Activated CD8-positive, alpha-beta memory T cell treated with anti-CD3 and anti-CD28 coated beads for 4 hours (primary cell): ENCODE data around the gene HDGFL2.

Source experiments
- DNase-seq, 2 donors: peaks; one replicate each; pipeline ENCODE4 v3.0.0-alpha.2; 2020; ENCODE audit warnings: low read depth in 2 of 2

The HDGFL2 gene

DNA sequence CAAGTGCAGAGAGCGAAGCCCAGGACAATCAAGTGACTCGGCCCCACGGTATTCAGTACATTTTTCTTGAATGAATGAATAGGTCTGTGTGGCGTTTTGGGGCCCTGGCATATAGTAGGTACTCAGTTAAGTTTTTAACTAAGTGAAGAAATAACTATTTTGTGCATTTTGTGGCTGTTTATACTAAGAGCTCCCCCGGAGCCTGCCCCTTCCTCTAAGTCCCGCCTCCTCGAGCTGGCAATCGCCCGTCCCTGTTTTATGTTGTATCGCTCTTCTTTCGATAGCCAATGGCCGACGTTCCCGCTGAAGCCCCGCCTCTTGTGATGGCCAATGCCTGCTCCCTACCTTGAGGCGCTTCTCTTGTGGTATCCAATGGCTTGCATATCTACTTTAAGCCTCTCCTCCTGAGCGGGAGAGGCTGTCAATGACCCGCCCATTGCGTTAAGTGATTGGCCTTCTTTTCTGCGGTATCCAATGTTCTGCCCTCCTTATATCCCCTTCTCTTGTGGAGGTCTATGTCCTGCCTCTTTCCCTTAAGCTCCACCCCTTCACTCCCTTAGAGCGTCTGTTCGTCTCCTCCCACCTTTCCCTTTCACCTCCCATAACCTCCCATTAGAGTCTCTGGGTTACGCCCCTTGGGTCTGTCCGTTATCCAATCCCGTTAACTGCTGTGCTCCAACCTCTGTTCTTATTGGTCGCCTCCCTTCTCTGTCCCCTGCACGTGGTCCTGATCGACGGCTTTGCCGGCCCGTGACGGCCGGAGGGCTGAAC, 509 bp upstream of the HDGFL2 start:
- peak; percentile 92 to 96 for DNase-seq

DNA sequence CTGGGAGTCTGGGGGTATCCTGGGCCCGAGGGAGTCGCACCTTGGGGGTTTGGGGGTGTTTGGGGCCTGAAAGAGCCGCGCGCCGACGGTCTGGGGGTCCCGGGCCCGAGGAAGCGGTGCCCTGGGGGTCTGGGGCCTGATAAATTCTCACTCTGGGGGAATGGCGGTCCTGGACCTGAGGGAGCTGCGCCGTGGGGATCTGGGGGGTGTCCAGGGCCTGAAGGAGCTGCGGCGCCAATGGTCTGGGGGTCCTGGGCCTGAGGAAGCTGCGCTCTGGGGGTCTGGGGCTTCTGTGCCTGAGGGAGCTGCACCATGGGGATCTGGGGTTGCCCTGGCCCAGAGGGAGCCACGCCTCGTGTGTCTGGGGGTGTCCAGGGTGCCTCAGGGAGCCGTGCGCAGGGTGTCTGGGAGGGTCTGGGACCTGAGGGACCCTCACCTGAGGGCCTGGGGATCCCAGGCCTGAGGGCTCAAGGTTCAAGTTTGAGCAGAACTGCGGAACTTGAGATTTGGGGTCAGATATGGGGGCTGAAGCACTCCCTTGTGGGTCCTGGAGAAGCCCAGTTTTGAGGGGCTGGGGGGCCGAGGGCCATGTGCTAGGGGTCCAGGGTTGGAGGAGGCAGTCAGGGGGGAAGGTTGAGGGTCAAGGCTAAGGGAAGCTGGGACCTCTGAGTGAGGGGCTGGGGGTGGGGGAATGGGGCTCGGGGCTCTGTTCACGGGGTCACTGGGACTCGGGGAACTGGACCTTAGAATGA, 1.1 kb downstream of the HDGFL2 start:
- no peak for DNase-seq

DNA sequence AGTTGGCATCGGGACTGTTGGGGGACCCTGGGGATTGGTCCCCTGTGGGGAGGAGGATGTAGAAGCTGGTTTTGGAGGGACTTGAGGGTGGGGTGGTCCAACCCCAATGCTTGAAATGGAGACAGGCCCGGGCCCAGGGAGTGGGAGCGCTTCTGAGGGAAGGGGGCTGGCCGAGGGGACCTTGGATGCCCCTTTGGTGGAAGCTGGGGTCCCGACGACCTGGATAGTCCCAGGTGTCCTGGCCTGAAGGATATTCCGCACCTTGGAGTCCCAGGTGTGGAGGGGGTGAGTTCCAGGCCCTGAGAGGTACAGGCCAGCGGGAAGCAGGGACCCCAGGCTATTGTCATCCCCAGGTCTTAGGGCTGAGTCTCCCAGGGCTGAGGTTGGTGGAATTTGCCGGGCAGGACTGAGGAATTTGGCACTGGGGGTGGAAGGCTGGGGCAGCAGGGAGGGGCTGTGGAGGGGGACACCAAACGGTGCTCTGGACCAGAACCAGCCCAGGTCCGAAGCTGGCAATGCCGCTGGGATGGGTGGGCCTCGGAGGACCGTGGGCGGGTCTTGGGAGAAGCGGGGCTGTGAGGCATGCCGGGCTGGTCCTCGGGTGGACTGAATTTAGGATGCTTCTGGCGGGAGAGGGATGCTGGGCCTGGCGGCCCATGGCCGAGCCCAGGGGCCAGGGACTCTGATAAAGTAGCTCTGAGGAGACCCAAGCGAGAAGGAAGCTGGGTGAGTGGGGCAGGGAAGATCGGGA, 1.8 kb downstream of the HDGFL2 start:
- DNase-seq: no peak

DNA sequence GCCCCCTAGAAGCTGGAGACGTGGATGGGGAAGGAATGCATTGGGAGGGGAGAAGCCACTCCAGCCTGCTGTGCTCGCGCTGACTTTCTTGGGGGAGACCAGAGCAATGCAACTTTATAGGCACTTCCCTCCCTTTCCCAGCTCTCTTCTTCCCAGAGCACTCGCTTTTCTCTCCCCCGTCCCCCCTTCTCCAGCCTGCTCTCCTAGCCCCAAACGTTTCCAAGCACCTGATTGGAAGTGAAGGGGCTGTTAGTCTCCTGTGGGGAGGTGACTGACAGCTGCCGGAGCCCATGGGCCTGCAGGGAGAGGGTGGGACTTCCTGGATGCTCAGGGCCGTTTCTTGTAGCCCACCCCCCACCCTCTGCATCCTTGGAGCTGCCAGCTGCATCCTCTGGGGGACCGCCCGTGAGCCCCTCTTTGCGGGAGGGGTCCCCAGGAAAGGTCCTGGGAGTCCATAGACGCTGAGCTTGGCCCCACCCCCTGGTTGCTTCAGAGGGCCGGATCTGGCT, 2.5 kb downstream of the HDGFL2 start:
- no peak for DNase-seq

DNA sequence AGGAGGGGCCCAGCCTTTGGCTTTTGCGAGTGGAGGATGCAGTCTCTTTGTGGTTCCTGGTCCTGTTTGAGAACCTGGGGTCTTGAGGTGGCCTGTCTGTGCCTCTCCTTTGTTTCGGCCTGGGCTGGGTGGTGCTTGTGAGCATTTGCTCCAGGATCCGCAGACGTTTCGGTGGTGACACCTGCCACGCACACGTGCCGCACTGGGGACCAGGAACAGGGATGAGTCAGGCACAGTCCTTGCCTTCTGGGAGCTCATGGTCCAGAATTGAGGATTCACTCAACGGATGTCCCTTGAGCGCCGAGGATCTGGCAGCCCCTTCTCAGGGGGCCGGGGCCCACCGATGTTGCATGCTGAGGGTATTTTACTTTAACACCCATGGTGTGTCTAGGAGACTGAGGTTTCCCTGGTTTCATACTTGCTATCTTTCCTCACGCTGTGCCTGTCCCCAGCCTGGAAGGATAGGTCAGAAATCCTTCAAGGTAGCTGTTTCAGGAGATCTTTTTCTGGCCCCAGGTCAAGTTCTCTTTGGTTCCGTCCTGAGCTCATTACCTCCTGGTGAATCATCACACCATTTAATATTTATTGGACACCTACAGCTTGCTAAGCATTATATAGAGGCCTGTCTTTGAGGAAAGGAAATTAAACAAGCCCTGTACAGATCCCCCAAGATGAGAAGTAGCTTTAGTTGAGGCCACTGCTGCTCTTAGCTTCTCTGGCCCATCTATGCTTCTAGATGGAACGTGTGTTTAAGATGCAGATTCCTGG, 5.1 kb downstream of the HDGFL2 start:
- no peak for DNase-seq

DNA sequence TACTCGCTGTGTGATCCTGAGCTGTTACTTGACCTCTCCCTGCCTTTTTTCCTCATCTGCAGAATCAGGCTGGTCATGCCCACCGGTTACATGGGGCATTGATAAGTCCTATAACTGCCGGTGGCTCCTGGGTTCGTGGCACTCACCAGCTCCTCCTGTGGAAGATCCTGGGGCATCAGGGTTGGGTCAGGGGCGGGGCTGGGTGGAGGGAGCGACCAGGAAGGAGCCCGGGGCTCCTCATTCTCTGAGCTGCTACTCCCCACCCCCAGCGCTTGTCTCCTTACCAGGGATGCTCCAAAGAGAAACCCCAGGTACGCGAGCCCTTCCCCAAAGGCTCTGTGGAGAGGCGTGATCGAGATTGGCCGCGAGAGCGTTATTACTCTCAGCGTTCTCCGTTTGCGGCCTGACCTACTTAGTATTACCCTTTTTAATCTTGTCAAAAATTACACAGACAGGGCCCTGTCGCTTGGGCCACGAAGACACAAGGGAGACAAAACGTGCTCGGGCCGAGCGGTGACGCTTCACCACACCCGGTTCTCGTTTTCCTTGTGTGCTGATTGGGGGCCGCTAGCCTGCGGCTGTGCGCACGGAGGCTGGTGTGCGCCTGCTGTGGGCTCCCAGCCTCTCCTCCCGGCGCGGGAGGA, 10.7 kb downstream of the HDGFL2 start:
- no peak for DNase-seq

DNA sequence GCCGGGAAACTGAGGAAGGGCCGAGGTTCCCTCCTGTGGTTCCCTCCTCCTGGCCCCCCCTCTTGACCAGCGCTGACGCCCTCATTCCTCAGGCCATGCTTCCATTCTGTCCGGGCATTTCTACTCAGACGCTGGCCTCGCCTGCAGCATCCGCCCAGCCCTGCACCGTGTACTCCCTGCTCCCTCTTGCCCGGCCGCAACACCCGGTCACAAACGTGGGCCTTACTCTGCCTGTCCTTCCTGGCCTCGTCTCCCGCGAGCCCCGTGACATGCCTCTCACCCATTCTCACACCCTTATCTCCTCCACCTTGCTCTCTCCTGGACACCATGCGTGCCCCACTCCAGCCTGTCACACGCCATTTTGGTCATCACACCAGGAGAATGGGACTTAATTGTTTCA, 11.3 kb downstream of the HDGFL2 start:
- DNase-seq: no peak

DNA sequence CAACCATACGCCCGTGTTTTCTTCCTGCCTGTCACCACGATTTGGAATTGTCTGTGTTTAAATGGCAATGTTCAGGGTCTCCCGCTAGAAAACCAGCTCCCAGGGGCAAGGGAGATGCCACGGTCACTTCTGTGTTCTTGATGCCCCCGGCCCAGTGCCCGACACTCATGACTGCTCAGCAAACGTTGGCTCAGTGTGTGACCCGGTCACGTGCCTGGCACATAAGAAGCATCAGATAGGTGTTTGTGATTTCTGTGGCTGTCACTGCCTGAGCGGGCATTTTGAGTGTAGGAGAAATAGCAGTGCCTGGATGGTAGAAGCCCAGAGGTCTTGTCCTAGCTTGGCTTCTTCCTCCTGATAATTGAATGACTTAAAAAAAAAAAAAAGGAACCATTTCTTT, 15.5 kb downstream of the HDGFL2 start:
- no peak for DNase-seq

DNA sequence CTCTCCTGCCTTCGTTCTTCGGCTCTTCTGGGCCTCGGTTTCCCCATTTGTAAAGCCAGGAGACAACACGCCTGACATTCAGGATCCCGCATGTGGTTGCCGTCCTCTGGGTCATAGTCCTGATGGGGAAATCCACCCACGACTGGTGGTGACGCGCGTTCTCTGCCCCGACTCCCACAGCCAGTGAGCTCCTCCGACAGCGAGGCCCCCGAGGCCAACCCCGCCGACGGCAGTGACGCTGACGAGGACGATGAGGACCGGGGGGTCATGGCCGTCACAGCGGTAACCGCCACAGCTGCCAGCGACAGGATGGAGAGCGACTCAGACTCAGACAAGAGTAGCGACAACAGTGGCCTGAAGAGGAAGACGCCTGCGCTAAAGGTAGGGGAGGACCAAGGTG, 16.4 kb downstream of the HDGFL2 start:
- no peak for DNase-seq

DNA sequence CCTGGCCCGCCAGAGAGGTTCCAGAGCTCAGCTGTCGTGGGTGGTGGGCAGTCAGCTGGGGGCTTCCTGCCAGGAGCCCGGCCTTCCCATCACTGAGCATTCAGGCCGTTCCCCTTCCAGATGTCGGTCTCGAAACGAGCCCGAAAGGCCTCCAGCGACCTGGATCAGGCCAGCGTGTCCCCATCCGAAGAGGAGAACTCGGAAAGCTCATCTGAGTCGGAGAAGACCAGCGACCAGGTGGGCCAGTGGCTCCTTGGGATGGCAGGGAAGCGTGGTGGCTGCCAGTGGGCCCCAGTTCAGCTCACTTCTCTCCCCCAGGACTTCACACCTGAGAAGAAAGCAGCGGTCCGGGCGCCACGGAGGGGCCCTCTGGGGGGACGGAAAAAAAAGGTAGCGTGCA, 19.3 kb downstream of the HDGFL2 start:
- DNase-seq: no peak

DNA sequence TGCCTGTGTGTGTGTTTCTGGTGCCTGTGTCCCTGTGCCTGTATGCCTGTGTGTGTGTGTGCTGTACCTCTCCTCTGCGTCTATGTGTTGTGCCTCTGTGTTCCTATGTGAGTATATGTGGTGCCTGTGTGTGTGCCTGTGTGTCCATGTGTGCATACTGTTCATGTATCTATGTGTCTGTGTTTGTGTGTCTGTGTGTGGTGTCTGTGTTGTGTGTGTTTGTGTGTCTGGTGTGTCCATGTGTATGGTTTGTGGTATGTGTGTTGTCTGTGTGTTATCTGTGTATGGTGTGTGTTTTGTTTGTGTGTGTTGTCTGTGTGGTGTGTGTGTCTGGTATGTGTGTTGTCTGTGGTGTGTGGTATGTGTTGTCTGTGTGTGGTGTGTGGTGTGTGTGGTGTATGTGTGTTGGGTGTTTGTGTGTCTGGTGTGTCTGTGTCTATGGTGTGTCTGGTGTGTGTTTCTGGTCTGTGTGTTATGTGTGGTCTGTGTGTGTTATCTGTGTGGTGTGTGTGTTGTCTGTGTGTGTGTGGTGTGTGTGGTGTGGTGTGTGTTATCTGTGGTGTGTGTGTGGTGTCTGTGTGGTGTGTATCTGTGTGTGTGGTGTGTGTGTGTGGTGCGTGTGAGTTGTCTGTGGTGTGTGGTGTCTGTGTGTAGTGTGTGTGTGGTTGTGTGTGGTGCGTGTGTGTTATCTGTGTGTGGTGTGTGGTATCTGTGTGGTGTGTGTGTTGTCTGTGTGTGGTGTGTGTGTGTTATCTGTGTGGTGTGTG, 20.4 kb downstream of the HDGFL2 start:
- no peak for DNase-seq

DNA sequence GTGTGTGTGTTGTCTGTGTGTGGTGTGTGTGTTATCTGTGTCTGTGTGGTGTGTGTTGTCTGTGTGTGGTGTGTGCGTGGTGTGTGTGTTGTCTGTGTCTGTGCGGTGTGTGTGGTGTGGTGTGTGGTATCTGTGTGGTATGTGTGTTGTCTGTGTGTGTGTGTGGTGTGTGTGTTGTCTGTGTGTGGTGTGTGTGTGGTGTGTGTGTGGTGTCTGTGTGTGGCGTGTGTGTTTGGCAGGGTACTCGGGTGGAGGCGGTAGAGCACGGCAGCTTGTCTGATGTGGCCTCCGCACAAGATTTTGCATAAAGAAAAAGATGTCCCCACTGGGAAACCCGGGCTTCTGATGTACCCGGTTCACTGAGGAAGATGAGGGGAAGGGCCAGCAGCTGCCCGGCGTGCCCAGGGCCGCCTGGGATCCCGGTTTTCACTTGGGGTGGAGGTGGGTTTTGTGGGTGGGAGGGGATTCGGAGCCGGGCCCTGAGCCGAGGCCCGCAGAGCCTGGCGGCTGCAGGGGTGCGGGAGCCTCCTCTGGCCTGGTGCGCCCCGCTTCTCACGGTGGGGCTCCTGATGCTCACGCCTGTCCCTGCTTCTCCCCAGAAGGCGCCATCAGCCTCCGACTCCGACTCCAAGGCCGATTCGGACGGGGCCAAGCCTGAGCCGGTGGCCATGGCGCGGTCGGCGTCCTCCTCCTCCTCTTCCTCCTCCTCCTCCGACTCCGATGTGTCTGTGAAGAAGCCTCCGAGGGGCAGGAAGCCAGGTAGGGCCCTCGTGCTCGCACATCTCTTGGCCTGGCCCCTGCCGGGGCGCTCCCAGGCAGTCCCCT, 21.2 kb downstream of the HDGFL2 start:
- DNase-seq: no peak

DNA sequence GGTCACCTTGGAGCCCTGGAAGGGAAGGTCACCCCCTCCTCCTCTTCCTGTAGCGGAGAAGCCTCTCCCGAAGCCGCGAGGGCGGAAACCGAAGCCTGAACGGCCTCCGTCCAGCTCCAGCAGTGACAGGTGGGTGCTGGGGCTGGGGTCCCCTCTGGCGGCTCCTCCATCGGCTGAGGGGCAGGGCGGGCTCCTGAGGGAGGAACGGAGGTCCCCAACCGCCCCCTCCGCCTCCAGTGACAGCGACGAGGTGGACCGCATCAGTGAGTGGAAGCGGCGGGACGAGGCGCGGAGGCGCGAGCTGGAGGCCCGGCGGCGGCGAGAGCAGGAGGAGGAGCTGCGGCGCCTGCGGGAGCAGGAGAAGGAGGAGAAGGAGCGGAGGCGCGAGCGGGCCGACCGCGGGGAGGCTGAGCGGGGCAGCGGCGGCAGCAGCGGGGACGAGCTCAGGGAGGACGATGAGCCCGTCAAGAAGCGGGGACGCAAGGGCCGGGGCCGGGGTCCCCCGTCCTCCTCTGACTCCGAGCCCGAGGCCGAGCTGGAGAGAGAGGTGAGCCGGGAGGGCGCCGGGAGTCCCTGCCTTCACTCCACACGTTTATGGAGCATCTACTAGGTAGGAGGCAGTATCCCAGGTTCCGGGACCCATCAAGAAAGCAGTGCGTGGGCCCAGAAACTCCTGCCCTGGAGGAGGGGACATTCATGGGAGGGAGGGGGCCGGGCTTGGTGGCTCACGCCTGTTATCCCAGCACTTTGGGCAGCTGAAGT, 22.0 kb downstream of the HDGFL2 start:
- DNase-seq: no peak

DNA sequence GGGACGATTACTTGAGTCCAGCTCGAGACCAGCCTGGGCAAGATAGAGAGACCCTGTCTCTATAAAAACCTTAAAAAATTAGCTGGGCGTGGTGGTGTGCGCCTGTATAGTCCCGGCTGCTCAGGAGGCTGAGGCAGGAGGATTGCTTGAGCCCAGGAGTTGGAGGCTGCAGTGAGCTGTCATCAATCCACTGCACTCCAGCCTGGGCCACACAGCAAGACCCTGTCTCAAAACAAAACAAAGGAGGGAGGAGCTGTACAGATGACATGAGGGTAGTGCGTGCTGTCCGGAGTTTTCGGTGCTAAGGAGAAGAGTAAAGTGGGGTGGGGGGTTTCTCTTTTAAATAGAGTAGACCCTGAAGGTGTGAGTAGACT, 22.6 kb downstream of the HDGFL2 start:
- no peak for DNase-seq

DNA sequence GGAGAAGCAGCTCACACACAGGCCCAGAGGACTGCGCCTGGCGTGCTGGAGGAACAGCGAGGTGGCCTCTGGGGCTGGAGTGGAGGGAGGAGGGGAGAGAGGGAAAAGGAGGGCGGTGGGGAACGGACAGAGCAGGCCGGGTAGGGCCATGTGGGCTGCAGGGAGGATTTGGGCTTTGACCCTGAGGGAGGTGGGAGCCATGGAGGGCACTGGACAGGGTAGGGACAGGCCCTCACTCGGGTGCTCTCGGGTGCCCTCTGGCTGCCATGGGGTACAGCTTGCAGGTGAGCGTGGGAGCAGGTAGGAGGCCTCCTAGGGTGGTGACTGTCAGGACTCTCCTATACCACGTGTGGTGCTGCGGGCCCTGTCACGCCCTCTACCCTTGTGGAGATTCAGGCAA, 23.4 kb downstream of the HDGFL2 start:
- DNase-seq: no peak

DNA sequence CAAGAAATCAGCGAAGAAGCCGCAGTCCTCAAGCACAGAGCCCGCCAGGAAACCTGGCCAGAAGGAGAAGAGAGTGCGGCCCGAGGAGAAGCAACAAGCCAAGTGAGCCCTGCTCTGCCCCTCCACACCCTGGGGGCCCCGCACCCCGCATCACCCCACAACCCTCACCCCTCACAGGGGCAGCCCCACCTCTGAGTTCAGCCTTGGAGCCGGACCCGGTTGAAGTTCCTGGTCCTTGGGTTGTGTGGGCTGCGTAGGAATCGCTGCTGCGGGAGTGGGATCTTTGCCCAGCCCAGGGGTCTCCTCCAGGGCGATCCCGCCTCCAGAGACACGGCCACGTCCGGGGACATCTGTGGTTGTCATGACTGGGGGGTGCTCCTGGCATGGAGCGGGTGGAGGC, 24.2 kb downstream of the HDGFL2 start:
- DNase-seq: no peak

DNA sequence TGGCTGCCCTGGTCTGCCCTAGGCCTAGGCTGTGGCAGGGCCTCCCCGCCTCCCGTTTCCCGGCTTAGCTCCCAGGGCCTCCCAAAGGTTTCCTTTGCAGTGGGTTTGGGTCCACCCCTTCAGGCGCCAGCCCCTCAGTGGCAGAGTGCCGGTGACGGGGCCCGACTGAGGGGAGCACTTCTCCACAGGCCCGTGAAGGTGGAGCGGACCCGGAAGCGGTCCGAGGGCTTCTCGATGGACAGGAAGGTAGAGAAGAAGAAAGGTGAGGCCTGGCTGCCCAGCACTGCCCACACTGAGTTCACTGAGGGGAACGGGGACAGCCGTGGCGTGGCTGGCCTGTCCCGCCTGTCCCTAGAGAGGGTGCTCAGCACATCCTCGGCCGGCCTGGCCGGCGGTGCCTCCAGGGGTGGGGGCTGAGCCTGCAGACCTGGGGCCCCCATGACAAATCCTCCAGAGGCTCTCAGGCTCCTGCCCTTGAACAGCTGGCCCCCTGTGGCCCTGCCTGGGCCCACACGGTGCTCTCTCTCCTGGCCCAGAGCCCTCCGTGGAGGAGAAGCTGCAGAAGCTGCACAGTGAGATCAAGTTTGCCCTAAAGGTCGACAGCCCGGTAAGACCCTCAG, 25.8 kb downstream of the HDGFL2 start:
- no peak for DNase-seq

DNA sequence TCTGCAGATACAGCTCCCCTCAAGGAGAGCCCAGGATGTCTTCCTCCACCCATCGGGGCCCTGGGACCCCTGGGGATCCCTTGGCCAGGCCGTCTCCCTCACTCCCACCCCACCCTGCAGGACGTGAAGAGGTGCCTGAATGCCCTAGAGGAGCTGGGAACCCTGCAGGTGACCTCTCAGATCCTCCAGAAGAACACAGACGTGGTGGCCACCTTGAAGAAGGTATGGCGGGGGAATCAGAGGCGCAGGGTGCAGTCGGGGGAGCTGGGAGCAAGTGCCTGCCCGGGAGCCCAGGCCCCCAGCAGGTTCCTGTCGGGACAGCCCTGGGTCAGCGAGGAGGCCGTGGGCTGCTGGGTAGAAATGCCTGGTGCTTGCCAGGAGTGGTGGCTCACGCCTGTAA, 26.6 kb downstream of the HDGFL2 start:
- no peak for DNase-seq
